Measurements from ENCODE around the gene TOMT. TPM values are rescaled to one million over a fixed set of nuclear protein-coding genes. Genes with fewer than 3 reads are reported as not detected.

TOMT gene
- total and polyA plus RNA-seq, 2 of the 4 experiments (the other 2 are of a cell fraction): not detected

- H2BK15ac ChIP-seq (ENCODE audit: low read depth, low read length): peak overlapping the region; percentile 88
- peak overlapping the region; percentile 77 for H3K56ac ChIP-seq (ENCODE audit: extremely low read depth, insufficient read depth, low read length)
- no peaks in the 10 kb centered on the region for H3K27me3 ChIP-seq (ENCODE audit: control insufficient read depth, insufficient read depth, low read length)
- peak overlapping the region; percentile 67; the same call in 1 of the 2 replicates for H3K18ac ChIP-seq (ENCODE audit: low read depth, low read length)
- peaks cover 17% of the 10 kb centered on the region for H3K4me1 ChIP-seq (ENCODE audit: control insufficient read depth, insufficient read depth, low read length)
- H4K20me1 ChIP-seq (ENCODE audit: insufficient read depth, low read length): no peaks in the 10 kb centered on the region
- WGBS, 2 experiments (ENCODE audit: extremely low coverage in 2 of 2, insufficient read length in 1 of 2): no CpG with 5 or more reads among the region's 2 CpGs
- H2BK20ac ChIP-seq (ENCODE audit: low read depth, low read length): peak overlapping the region; percentile 93
- H2AK5ac ChIP-seq (ENCODE audit: low read depth, low read length): peak overlapping the region; percentile 82
- ChIA-PET CTCF (interaction anchor here (0.6 to 1.2 kb wide), 2 partner anchors 26 to 115 kb away, joined by 4 read pairs; no protein-coding TSS in a partner anchor), POLR2A (ENCODE audit: unreplicated experiment) (interaction anchor here (0.6 kb wide), 1 partner anchor 40 kb away, joined by 3 read pairs; no protein-coding TSS in a partner anchor)
- H3K27ac ChIP-seq (ENCODE audit: insufficient read depth, low read length): peak overlapping the region; percentile 68
- no peak for TF ChIP-seq POLR2A (IDR thresholded peaks at IDR 0.05; ENCODE audit: low read depth, low read length)
- no peak for TF ChIP-seq CEBPB (IDR thresholded peaks at IDR 0.05; ENCODE audit: low read depth, low read length)
- no peak for TF ChIP-seq RAD21 (IDR thresholded peaks at IDR 0.05; ENCODE audit: low read length)
- TF ChIP-seq SMC3 (IDR thresholded peaks at IDR 0.05; ENCODE audit: low read depth, low read length): no peak
- no peak for TF ChIP-seq RCOR1 (IDR thresholded peaks at IDR 0.05; ENCODE audit: insufficient replicate concordance, low read length)
- no peak for TF ChIP-seq FOS (IDR thresholded peaks at IDR 0.05; ENCODE audit: low read depth, low read length)
- TF ChIP-seq ELK1 (IDR thresholded peaks at IDR 0.05; ENCODE audit: borderline replicate concordance, low read depth, low read length): no peak
- TF ChIP-seq CTCF (conservative IDR thresholded peaks at IDR 0.05; ENCODE audit: low read depth, low read length): no peak
- no peak for TF ChIP-seq MAZ (IDR thresholded peaks at IDR 0.05; ENCODE audit: borderline replicate concordance, low read depth, low read length)
- no peak for TF ChIP-seq MAFK (IDR thresholded peaks at IDR 0.05; ENCODE audit: low read depth, low read length)
- no peak for TF ChIP-seq MXI1 (IDR thresholded peaks at IDR 0.05; ENCODE audit: borderline replicate concordance, low read depth, low read length)
- TF ChIP-seq USF2 (IDR thresholded peaks at IDR 0.05; ENCODE audit: low read depth, low read length): no peak
- TF ChIP-seq CHD1 (IDR thresholded peaks at IDR 0.05; ENCODE audit: low read depth, low read length): no peak
- no peak for TF ChIP-seq NFE2L2 (IDR thresholded peaks at IDR 0.05; ENCODE audit: low read depth, low read length)
- TF ChIP-seq RFX5 (IDR thresholded peaks at IDR 0.05; ENCODE audit: low read depth, low read length): no peak
- TF ChIP-seq BHLHE40 (IDR thresholded peaks at IDR 0.05; ENCODE audit: low read depth, low read length): no peak
- DNase-seq (no peak), ATAC-seq (ENCODE audit: low read depth) (no peak)
- H2AK9ac ChIP-seq (replicated peaks; ENCODE audit: low read depth, low read length, poor library complexity): peak overlapping the region; percentile 55
- H3K9me1 ChIP-seq (ENCODE audit: insufficient read depth, low read length): peaks cover 10% of the 10 kb centered on the region
- H3K23ac ChIP-seq (ENCODE audit: low read depth, low read length): peak overlapping the region; percentile 71; the same call in 1 of the 2 replicates
- in situ Hi-C loops (cut with MboI; ENCODE audit: low sequenced_read_pairs): no loop called here
- H2AFZ ChIP-seq (replicated peaks; ENCODE audit: low read length, poor library complexity): no peak overlapping the region
- H2BK5ac ChIP-seq (ENCODE audit: low read depth, low read length, poor library complexity, severe bottlenecking): peak overlapping the region; percentile 97
- H4K5ac ChIP-seq (ENCODE audit: low read depth, low read length): peak overlapping the region; percentile 27; the same call in 1 of the 2 replicates
- intact Hi-C loops (cut with micrococcal nuclease): no loop called here
- H4K8ac ChIP-seq (ENCODE audit: low read depth in 2 of 2, low read length in 2 of 2): peak overlapping the region; percentile 88 to 94
- no TSS peak for BruUV-seq (replicated peaks)
- no peak overlapping the region for H3K4me2 ChIP-seq (ENCODE audit: low read depth, low read length)
- no peaks in the 10 kb centered on the region for H3K36me3 ChIP-seq (ENCODE audit: control insufficient read depth, insufficient read depth, low read length)
- peak overlapping the region; percentile 93 for H2BK120ac ChIP-seq (ENCODE audit: low read depth, low read length)
- H3K4me3 ChIP-seq (ENCODE audit: insufficient read depth, low read depth, low read length): no peak overlapping the region
- H3K79me1 ChIP-seq (ENCODE audit: low read depth in 1 of 2, low read length in 2 of 2): no peaks in the 10 kb centered on the region
- no peak overlapping the region for H3K9ac ChIP-seq (ENCODE audit: low read depth, low read length)
- H3K9me3 ChIP-seq (ENCODE audit: control insufficient read depth, insufficient read depth, low read length): no peaks in the 10 kb centered on the region
- peak overlapping the region; percentile 75; the same call in 1 of the 2 replicates for H3K14ac ChIP-seq (replicated peaks; ENCODE audit: low read depth, low read length)
- dilution Hi-C loops (cut with HindIII; ENCODE audit: low sequenced_read_pairs, unreplicated experiment): no loop called here
- peak overlapping the region; percentile 94 for H4K91ac ChIP-seq (ENCODE audit: insufficient read depth, low read depth, low read length)
- peak overlapping the region; percentile 96 for H3K4ac ChIP-seq (ENCODE audit: low read depth, low read length)
Observed at GRCh38 chr11:72140661-72141060, 34.9 kb downstream of the TOMT start.

Measured in IMR-90 (cell line).